ENCODE results near the gene ARHGDIB.

DNA sequence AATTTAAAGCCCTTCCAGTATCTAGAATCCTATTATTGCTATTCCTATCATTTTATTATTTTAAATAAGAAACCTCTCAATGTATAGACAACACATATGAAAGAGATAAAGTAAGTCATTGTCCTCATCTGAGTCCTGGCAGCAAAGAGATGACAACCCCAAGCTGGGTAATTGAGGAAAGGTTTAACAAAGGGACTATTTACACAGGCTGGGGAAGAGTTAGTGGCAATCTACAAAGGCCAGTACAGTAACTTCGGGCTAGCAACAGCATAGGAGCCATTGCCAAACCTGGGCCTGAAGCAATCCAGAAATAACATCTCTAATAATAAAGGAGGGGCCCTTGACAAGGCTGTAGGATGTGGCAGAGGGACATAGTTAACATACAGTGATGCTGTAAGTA, 22.6 kb upstream of the ARHGDIB start:
- TF ChIP-seq NFYB (CRISPR knock-in tag; conservative IDR thresholded peaks at IDR 0.05; ENCODE audit: low read depth): no peak
- TF ChIP-seq JUN (CRISPR knock-in tag; IDR thresholded peaks at IDR 0.05): no peak
- TF ChIP-seq, protein P1, sequence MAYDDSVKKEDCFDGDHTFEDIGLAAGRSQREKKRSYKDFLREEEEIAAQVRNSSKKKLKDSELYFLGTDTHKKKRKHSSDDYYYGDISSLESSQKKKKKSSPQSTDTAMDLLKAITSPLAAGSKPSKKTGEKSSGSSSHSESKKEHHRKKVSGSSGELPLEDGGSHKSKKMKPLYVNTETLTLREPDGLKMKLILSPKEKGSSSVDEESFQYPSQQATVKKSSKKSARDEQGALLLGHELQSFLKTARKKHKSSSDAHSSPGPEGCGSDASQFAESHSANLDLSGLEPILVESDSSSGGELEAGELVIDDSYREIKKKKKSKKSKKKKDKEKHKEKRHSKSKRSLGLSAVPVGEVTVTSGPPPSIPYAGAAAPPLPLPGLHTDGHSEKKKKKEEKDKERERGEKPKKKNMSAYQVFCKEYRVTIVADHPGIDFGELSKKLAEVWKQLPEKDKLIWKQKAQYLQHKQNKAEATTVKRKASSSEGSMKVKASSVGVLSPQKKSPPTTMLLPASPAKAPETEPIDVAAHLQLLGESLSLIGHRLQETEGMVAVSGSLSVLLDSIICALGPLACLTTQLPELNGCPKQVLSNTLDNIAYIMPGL (CRISPR knock-in tag; IDR thresholded peaks at IDR 0.05): no peak
- TF ChIP-seq, protein P2, sequence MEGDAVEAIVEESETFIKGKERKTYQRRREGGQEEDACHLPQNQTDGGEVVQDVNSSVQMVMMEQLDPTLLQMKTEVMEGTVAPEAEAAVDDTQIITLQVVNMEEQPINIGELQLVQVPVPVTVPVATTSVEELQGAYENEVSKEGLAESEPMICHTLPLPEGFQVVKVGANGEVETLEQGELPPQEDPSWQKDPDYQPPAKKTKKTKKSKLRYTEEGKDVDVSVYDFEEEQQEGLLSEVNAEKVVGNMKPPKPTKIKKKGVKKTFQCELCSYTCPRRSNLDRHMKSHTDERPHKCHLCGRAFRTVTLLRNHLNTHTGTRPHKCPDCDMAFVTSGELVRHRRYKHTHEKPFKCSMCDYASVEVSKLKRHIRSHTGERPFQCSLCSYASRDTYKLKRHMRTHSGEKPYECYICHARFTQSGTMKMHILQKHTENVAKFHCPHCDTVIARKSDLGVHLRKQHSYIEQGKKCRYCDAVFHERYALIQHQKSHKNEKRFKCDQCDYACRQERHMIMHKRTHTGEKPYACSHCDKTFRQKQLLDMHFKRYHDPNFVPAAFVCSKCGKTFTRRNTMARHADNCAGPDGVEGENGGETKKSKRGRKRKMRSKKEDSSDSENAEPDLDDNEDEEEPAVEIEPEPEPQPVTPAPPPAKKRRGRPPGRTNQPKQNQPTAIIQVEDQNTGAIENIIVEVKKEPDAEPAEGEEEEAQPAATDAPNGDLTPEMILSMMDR (IDR thresholded peaks at IDR 0.05): no peak
- TF ChIP-seq, protein P3, sequence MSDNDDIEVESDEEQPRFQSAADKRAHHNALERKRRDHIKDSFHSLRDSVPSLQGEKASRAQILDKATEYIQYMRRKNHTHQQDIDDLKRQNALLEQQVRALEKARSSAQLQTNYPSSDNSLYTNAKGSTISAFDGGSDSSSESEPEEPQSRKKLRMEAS (CRISPR knock-in tag; IDR thresholded peaks at IDR 0.05): no peak
- TF ChIP-seq, protein P4, sequence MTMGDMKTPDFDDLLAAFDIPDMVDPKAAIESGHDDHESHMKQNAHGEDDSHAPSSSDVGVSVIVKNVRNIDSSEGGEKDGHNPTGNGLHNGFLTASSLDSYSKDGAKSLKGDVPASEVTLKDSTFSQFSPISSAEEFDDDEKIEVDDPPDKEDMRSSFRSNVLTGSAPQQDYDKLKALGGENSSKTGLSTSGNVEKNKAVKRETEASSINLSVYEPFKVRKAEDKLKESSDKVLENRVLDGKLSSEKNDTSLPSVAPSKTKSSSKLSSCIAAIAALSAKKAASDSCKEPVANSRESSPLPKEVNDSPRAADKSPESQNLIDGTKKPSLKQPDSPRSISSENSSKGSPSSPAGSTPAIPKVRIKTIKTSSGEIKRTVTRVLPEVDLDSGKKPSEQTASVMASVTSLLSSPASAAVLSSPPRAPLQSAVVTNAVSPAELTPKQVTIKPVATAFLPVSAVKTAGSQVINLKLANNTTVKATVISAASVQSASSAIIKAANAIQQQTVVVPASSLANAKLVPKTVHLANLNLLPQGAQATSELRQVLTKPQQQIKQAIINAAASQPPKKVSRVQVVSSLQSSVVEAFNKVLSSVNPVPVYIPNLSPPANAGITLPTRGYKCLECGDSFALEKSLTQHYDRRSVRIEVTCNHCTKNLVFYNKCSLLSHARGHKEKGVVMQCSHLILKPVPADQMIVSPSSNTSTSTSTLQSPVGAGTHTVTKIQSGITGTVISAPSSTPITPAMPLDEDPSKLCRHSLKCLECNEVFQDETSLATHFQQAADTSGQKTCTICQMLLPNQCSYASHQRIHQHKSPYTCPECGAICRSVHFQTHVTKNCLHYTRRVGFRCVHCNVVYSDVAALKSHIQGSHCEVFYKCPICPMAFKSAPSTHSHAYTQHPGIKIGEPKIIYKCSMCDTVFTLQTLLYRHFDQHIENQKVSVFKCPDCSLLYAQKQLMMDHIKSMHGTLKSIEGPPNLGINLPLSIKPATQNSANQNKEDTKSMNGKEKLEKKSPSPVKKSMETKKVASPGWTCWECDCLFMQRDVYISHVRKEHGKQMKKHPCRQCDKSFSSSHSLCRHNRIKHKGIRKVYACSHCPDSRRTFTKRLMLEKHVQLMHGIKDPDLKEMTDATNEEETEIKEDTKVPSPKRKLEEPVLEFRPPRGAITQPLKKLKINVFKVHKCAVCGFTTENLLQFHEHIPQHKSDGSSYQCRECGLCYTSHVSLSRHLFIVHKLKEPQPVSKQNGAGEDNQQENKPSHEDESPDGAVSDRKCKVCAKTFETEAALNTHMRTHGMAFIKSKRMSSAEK (CRISPR knock-in tag; IDR thresholded peaks at IDR 0.05; ENCODE audit: borderline replicate concordance): no peak
- TF ChIP-seq, protein P5, sequence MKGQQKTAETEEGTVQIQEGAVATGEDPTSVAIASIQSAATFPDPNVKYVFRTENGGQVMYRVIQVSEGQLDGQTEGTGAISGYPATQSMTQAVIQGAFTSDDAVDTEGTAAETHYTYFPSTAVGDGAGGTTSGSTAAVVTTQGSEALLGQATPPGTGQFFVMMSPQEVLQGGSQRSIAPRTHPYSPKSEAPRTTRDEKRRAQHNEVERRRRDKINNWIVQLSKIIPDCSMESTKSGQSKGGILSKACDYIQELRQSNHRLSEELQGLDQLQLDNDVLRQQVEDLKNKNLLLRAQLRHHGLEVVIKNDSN (CRISPR knock-in tag; IDR thresholded peaks at IDR 0.05): no peak
- TF ChIP-seq, protein P6, sequence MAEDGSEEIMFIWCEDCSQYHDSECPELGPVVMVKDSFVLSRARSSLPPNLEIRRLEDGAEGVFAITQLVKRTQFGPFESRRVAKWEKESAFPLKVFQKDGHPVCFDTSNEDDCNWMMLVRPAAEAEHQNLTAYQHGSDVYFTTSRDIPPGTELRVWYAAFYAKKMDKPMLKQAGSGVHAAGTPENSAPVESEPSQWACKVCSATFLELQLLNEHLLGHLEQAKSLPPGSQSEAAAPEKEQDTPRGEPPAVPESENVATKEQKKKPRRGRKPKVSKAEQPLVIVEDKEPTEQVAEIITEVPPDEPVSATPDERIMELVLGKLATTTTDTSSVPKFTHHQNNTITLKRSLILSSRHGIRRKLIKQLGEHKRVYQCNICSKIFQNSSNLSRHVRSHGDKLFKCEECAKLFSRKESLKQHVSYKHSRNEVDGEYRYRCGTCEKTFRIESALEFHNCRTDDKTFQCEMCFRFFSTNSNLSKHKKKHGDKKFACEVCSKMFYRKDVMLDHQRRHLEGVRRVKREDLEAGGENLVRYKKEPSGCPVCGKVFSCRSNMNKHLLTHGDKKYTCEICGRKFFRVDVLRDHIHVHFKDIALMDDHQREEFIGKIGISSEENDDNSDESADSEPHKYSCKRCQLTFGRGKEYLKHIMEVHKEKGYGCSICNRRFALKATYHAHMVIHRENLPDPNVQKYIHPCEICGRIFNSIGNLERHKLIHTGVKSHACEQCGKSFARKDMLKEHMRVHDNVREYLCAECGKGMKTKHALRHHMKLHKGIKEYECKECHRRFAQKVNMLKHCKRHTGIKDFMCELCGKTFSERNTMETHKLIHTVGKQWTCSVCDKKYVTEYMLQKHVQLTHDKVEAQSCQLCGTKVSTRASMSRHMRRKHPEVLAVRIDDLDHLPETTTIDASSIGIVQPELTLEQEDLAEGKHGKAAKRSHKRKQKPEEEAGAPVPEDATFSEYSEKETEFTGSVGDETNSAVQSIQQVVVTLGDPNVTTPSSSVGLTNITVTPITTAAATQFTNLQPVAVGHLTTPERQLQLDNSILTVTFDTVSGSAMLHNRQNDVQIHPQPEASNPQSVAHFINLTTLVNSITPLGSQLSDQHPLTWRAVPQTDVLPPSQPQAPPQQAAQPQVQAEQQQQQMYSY (CRISPR knock-in tag; IDR thresholded peaks at IDR 0.05): no peak
- TF ChIP-seq CREM (CRISPR knock-in tag; IDR thresholded peaks at IDR 0.05): no peak
- no peak for TF ChIP-seq HMGA2 (CRISPR knock-in tag; IDR thresholded peaks at IDR 0.05)
- TF ChIP-seq TEAD4 (CRISPR knock-in tag; IDR thresholded peaks at IDR 0.05): no peak
- no peak for TF ChIP-seq IRF2 (CRISPR knock-in tag; IDR thresholded peaks at IDR 0.05; ENCODE audit: borderline replicate concordance, low read depth)
- TF ChIP-seq FOXP1 (CRISPR knock-in tag; IDR thresholded peaks at IDR 0.05; ENCODE audit: borderline replicate concordance): no peak

Measured in WTC11 (cell line).